Thyroid gland (tissue), 4 donors: ENCODE data around the gene SCFD2. TPM values are rescaled to one million over a fixed set of nuclear protein-coding genes. Genes with fewer than 3 reads are reported as not detected.

Experiments
- DNase-seq, 2 donors: peaks; one replicate each; pipeline ENCODE4 v3.0.0-alpha.2; 2019
- H3K27ac ChIP-seq, 3 donors: fragments of 200-600 bp; sonication (generic); 1 replicate in 2 of 3; 2 replicates in 1 of 3; pipeline ENCODE4 v1.5.1; 2016 to 2019; ENCODE audit warnings: mild to moderate bottlenecking in 1 of 3, moderate library complexity in 1 of 3
- H3K27me3 ChIP-seq: fragments of 200-600 bp; sonication (generic); one replicate; pipeline ENCODE4 v1.5.1; 2019
- H3K36me3 ChIP-seq, 2 donors: fragments of 200-600 bp; sonication (generic); one replicate each; pipeline ENCODE4 v1.5.1; 2016 to 2019
- H3K4me1 ChIP-seq, 2 donors: fragments of 200-600 bp; sonication (generic); one replicate each; pipeline ENCODE4 v1.5.1; 2017 to 2019
- H3K4me3 ChIP-seq, 3 donors: fragments of 200-600 bp; sonication (generic); replicated peaks in 1 of 3; 1 replicate in 2 of 3; 2 replicates in 1 of 3; pipeline ENCODE4 v1.5.1; 2016; ENCODE audit warnings: mild to moderate bottlenecking in 1 of 3
- H3K9me3 ChIP-seq: fragments of 200-600 bp; sonication (generic); one replicate; pipeline ENCODE4 v1.5.1; 2017
- CTCF ChIP-seq, 6 experiments: fragments of 200-600 bp in 3 of 6; fragments of 450-650 bp in 3 of 6; sonication (generic) in 3 of 6; IDR thresholded peaks; one replicate each; pipeline ENCODE4 v1.5.1; 2016 to 2019; ENCODE audit warnings: antibody characterized with exemption in 6 of 6, mild to moderate bottlenecking in 2 of 6, inconsistent platforms in 1 of 6, moderate library complexity in 1 of 6
- POLR2A ChIP-seq, 2 donors: fragments of 450-650 bp; IDR thresholded peaks; one replicate each; pipeline ENCODE4 v1.6.1; 2017; ENCODE audit warnings: antibody characterized with exemption in 2 of 2, mild to moderate bottlenecking in 2 of 2, moderate library complexity in 1 of 2
- WGBS, 2 donors: methylation state at CpG; one replicate each; pipeline ENCODE4 v1.1.5; 2017; 5-methylcytosine and 5-hydroxymethylcytosine counted together
- intact Hi-C: fragments of 100-400 bp; cut with DNase I; formaldehyde crosslinking; loops from one replicate; pipeline ENCODE4 v1.15.1; 2023
- total RNA-seq, 4 donors: library from RNA; depleted of rRNA; stranded (reverse); fragments of >200 nt; gene quantifications; one replicate each; pipeline ENCODE4 v1.2.3, GENCODE V29; 2016

The SCFD2 gene
- total RNA-seq, 4 donors from 2014 or later = 10.3 to 32.9 (median 28.2) TPM

- TF ChIP-seq CTCF (IDR thresholded peaks at IDR 0.05) = no peak
- no peak for TF ChIP-seq POLR2A (IDR thresholded peaks at IDR 0.05)
- no peaks in the 10 kb centered on the region for H3K4me1 ChIP-seq
- no peaks in the 10 kb centered on the region for H3K27me3 ChIP-seq
- no peak overlapping the region for H3K4me3 ChIP-seq
- H3K36me3 ChIP-seq = no peaks in the 10 kb centered on the region
- intact Hi-C loops = no loop called here
- no peak overlapping the region for H3K27ac ChIP-seq
- no peaks in the 10 kb centered on the region for H3K9me3 ChIP-seq
- no peak for DNase-seq
- 83 to 88% methylated on average over 3 of the region's 3 CpGs for WGBS, 2 donors
Observed at GRCh38 chr4:52951016-52951415, 414.8 kb downstream of the SCFD2 start.

- Histone ChIP-seq H3K27ac (no peak overlapping the region), H3K4me3 (no peak overlapping the region), H3K4me1 (no peaks in the 10 kb centered on the region), H3K9me3 (no peaks in the 10 kb centered on the region), H3K27me3 (no peaks in the 10 kb centered on the region), H3K36me3 (no peaks in the 10 kb centered on the region)
- intact Hi-C loops = no loop called here
- TF ChIP-seq CTCF (IDR thresholded peaks at IDR 0.05) = no peak
- no peak for TF ChIP-seq POLR2A (IDR thresholded peaks at IDR 0.05)
- no peak for DNase-seq
- 90 to 92% methylated on average over 3 of the region's 3 CpGs for WGBS, 2 donors
Observed at GRCh38 chr4:52950226-52950625, 415.6 kb downstream of the SCFD2 start.

DNA sequence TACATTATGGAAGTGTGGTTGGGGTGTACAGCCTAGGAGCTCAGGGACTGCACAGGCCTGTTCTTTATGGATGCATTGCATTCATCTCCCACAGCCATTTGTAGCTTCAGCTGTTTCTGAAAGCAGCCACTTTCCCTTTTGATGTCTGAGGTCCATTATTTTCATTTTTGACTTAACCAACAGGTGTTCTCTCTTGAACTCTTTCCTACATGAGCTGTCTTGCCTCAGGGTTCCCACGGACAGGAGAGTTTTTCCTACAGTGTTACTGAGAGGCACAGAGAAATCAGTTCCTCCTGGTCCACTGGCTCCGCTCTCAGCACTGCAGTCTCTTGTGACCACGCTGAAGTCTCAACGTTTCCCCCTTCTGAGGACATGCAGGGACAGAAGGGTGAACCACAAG, 416.5 kb downstream of the SCFD2 start:
- no peak overlapping the region for H3K4me3 ChIP-seq
- no peak overlapping the region for H3K27ac ChIP-seq
- no peaks in the 10 kb centered on the region for H3K36me3 ChIP-seq
- 69 to 76% methylated on average over 4 of the region's 4 CpGs for WGBS, 2 donors
- TF ChIP-seq POLR2A (IDR thresholded peaks at IDR 0.05) (no peak), CTCF (IDR thresholded peaks at IDR 0.05) (no peak)
- H3K4me1 ChIP-seq = no peaks in the 10 kb centered on the region
- no peaks in the 10 kb centered on the region for H3K9me3 ChIP-seq
- no peaks in the 10 kb centered on the region for H3K27me3 ChIP-seq
- DNase-seq = no peak
- intact Hi-C loops = no loop called here

GRCh38 chr4:52948057-52948423, 417.8 kb downstream of the SCFD2 start:
- DNase-seq = no peak
- 85 to 89% methylated on average over 5 of the region's 5 CpGs for WGBS, 2 donors
- no peaks in the 10 kb centered on the region for H3K9me3 ChIP-seq
- H3K4me3 ChIP-seq = no peak overlapping the region
- no peaks in the 10 kb centered on the region for H3K27me3 ChIP-seq
- H3K4me1 ChIP-seq = no peaks in the 10 kb centered on the region
- no peak overlapping the region for H3K27ac ChIP-seq
- intact Hi-C loops = no loop called here
- H3K36me3 ChIP-seq = no peaks in the 10 kb centered on the region
- TF ChIP-seq CTCF (IDR thresholded peaks at IDR 0.05) (no peak), POLR2A (IDR thresholded peaks at IDR 0.05) (no peak)

GRCh38 chr4:52947401-52948056, 418.3 kb downstream of the SCFD2 start:
- no peak for DNase-seq

More at GRCh38 chr4:52947401-52948056, 418.3 kb downstream of the SCFD2 start:
- H3K4me1 ChIP-seq = no peaks in the 10 kb centered on the region
- H3K36me3 ChIP-seq = no peaks in the 10 kb centered on the region
- no peaks in the 10 kb centered on the region for H3K9me3 ChIP-seq
- intact Hi-C loops = no loop called here
- no peak overlapping the region for H3K4me3 ChIP-seq
- H3K27ac ChIP-seq = no peak overlapping the region
- WGBS, 2 donors = 94 to 96% methylated on average over 4 of the region's 4 CpGs
- no peaks in the 10 kb centered on the region for H3K27me3 ChIP-seq
- TF ChIP-seq POLR2A (IDR thresholded peaks at IDR 0.05) (no peak), CTCF (IDR thresholded peaks at IDR 0.05) (no peak)
